DND-41 (cell line): ENCODE measurements around the gene SIRPD.

Source experiments
- ATAC-seq: fragments of 200-7000 bp; cut with Tn5 transposase; 3 replicates; pipeline ENCODE4 v1.9.1; 2021; ENCODE audit warnings: low read depth; ENCODE audit not compliant: insufficient read depth
- DNase-seq: peaks from one replicate; pipeline ENCODE4 v3.0.0-alpha.2; 2020
- H2AFZ ChIP-seq: 2 replicates; pipeline ENCODE4 v1.6.0; 2012; ENCODE audit warnings: low read depth, low read length
- H3K27ac ChIP-seq: 2 replicates; pipeline ENCODE4 v1.5.1; 2012; ENCODE audit warnings: low read length, inconsistent platforms
- H3K27me3 ChIP-seq: fragments of 200-600 bp; sonication (generic); 2 replicates; pipeline ENCODE4 v1.6.0; 2012; ENCODE audit warnings: low read length, mild to moderate bottlenecking, inconsistent platforms; ENCODE audit not compliant: insufficient read depth, poor library complexity
- H3K36me3 ChIP-seq: 2 replicates; pipeline ENCODE4 v1.5.1; 2012; ENCODE audit warnings: low read length, inconsistent platforms; ENCODE audit not compliant: insufficient read depth
- H3K4me1 ChIP-seq: 2 replicates; pipeline ENCODE4 v1.5.1; 2012; ENCODE audit warnings: mild to moderate bottlenecking, low read length; ENCODE audit not compliant: insufficient read depth
- H3K4me2 ChIP-seq: 2 replicates; pipeline ENCODE4 v1.6.0; 2012; ENCODE audit warnings: mild to moderate bottlenecking, moderate library complexity, low read length, inconsistent platforms; ENCODE audit not compliant: insufficient read depth
- H3K4me3 ChIP-seq, 2 experiments: fragments of 200-600 bp in 1 of 2; shearing (Covaris generic) in 1 of 2; 2 replicates each; pipeline ENCODE4 v1.5.1; 2012 to 2016; ENCODE audit warnings: inconsistent platforms in 2 of 2, low read length in 2 of 2, mild to moderate bottlenecking in 2 of 2, low read depth in 1 of 2, moderate library complexity in 1 of 2
- H3K79me2 ChIP-seq: 2 replicates; pipeline ENCODE4 v1.6.0; 2012; ENCODE audit warnings: low read length, inconsistent platforms; ENCODE audit not compliant: insufficient read depth
- H3K9ac ChIP-seq: 2 replicates; pipeline ENCODE4 v1.6.0; 2012; ENCODE audit warnings: low read depth, mild to moderate bottlenecking, inconsistent platforms, low read length, moderate library complexity
- H3K9me3 ChIP-seq: 2 replicates; pipeline ENCODE4 v1.5.1; 2012; ENCODE audit warnings: low read length, moderate library complexity, mild to moderate bottlenecking, inconsistent platforms; ENCODE audit not compliant: insufficient read depth, severe bottlenecking
- H4K20me1 ChIP-seq: 2 replicates; pipeline ENCODE4 v1.6.0; 2012; ENCODE audit warnings: low read length; ENCODE audit not compliant: insufficient read depth
- EZH2 ChIP-seq: IDR thresholded peaks from 3 replicates; pipeline ENCODE4 v1.6.1; 2012; ENCODE audit warnings: borderline replicate concordance, low read depth, mild to moderate bottlenecking, moderate library complexity, low read length, inconsistent platforms; ENCODE audit not compliant: severe bottlenecking
- TF ChIP-seq, protein P1 (sequence below): IDR thresholded peaks from 2 replicates; pipeline ENCODE4 v1.5.1; 2012; ENCODE audit warnings: borderline replicate concordance, low read length, moderate library complexity, mild to moderate bottlenecking; ENCODE audit not compliant: poor library complexity, severe bottlenecking; ENCODE audit errors: extremely low read depth

Gene SIRPD

DNA sequence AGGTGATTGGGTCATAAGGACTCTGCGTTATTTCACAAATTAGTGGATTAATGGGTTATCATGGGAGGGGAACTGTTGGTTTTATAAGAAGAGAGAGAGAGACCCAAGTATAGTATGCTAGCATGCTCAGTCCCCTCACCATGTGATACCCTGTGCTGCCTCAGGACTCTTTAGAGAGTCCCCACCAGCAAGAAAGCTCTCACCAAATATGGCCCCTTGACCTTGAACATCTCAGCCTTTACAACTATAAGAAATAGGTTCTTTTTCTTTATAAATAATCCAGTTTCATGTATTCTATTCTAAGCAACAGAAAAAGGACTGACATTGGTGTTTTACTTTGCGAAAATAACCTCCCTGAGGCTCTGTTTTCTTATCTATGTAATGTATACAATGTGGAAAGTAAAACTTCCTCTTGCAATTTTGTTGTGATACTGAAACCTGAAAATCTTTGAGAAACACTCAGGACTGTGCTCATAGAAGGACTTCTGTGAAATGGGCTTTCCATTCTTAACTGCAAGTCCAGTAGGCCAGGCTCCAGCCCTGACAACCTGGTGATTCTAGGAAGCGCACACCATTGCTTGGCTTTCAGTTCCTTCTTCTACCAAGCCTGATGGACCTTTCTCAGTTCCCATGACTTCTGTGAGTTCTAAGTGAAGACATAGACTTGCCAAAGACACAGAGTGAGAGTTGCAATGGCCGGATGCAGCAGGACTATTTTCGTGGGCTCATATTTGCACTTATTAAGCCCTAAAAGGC, 21.9 kb downstream of the SIRPD start:
- H3K36me3 ChIP-seq: no peaks in the 10 kb centered on the region
- no peaks in the 10 kb centered on the region for H3K27me3 ChIP-seq
- no peaks in the 10 kb centered on the region for H3K79me2 ChIP-seq
- no peak for DNase-seq
- H4K20me1 ChIP-seq: no peaks in the 10 kb centered on the region
- no peaks in the 10 kb centered on the region for H3K9me3 ChIP-seq
- no peak overlapping the region for H3K4me2 ChIP-seq
- no peak overlapping the region for H3K27ac ChIP-seq
- ATAC-seq: no peak
- no peak overlapping the region for H3K9ac ChIP-seq
- H3K4me3 ChIP-seq: no peak overlapping the region
- TF ChIP-seq, protein P1, sequence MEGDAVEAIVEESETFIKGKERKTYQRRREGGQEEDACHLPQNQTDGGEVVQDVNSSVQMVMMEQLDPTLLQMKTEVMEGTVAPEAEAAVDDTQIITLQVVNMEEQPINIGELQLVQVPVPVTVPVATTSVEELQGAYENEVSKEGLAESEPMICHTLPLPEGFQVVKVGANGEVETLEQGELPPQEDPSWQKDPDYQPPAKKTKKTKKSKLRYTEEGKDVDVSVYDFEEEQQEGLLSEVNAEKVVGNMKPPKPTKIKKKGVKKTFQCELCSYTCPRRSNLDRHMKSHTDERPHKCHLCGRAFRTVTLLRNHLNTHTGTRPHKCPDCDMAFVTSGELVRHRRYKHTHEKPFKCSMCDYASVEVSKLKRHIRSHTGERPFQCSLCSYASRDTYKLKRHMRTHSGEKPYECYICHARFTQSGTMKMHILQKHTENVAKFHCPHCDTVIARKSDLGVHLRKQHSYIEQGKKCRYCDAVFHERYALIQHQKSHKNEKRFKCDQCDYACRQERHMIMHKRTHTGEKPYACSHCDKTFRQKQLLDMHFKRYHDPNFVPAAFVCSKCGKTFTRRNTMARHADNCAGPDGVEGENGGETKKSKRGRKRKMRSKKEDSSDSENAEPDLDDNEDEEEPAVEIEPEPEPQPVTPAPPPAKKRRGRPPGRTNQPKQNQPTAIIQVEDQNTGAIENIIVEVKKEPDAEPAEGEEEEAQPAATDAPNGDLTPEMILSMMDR: no peak
- no peak for TF ChIP-seq EZH2
- peak overlapping the region; percentile 29; the same call in 1 of the 2 replicates for H2AFZ ChIP-seq
- H3K4me1 ChIP-seq: 0 out of 2 replicates have a peak, but pooled peaks cover 4% of the 10 kb centered on the region

DNA sequence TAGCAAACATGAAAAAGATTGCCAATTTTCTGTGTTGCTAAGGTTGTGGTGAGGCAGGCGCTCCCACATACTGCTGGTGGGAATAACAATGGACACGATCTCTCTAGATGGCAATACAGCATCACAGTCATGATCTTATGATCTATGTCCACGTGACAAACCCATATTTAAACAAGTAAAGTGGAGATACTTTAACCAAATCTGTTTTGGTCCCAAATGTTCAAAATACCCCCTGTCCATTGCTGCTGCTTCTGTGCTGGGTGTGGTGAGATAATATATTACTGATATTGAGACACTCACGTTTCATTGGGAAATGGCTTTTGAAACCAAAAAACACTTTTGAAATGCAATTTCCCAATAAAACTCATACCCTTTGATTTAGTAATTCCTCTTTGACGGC, 23.0 kb downstream of the SIRPD start:
- no peak overlapping the region for H3K4me3 ChIP-seq

DNA sequence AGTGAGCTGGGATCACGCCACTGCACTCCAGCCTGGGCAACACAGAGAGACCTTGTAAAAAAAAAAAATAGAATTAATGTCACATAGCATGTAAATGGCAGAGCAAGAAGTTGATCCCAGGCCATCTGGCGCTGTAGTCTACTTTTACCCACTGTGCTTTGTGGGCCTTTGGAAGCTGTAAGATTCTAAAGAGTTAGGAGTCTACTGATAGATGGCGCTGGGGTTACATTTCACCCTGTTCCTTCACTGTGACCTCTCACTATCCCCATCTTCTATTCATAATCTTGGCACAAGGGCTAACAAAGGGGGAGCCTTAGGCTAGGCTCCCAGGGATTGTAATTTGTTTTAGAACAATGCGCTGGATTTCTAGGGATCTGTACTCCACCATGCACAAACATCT, 24.4 kb downstream of the SIRPD start:
- H3K9me3 ChIP-seq: no peaks in the 10 kb centered on the region
- no peaks in the 10 kb centered on the region for H3K36me3 ChIP-seq
- ATAC-seq (peak; percentile 27; the same call in 1 of the 3 replicates), DNase-seq (no peak)
- no peak overlapping the region for H3K4me2 ChIP-seq
- no peak overlapping the region for H3K4me3 ChIP-seq
- TF ChIP-seq, protein P1: peak; percentile 33
- no peak for TF ChIP-seq EZH2
- H3K27me3 ChIP-seq: no peaks in the 10 kb centered on the region
- H4K20me1 ChIP-seq: no peaks in the 10 kb centered on the region
- H3K27ac ChIP-seq: no peak overlapping the region
- 0 out of 2 replicates have a peak, but pooled peaks cover 4% of the 10 kb centered on the region for H3K4me1 ChIP-seq
- no peaks in the 10 kb centered on the region for H3K79me2 ChIP-seq
- no peak overlapping the region for H3K9ac ChIP-seq
- H2AFZ ChIP-seq: no peak overlapping the region

More for the DNA sequence above, 23.0 kb downstream of the SIRPD start:
- DNase-seq (no peak), ATAC-seq (no peak)
- Histone ChIP-seq H3K27me3 (no peaks in the 10 kb centered on the region), H2AFZ (no peak overlapping the region), H3K9me3 (no peaks in the 10 kb centered on the region), H3K4me1 (0 out of 2 replicates have a peak, but pooled peaks cover 4% of the 10 kb centered on the region), H3K27ac (no peak overlapping the region), H3K36me3 (no peaks in the 10 kb centered on the region), H3K4me2 (no peak overlapping the region), H4K20me1 (no peaks in the 10 kb centered on the region), H3K79me2 (no peaks in the 10 kb centered on the region), H3K9ac (no peak overlapping the region)
- TF ChIP-seq, protein P1: no peak
- TF ChIP-seq EZH2: no peak
